Renal cortical epithelial cell (primary cell): ENCODE measurements around the gene MEIS2. TPM values are rescaled to one million over a fixed set of nuclear protein-coding genes. Genes with fewer than 3 reads are reported as not detected.

Experiments used
- DNase-seq: peaks from one replicate; pipeline ENCODE4 v3.0.0-alpha.2; 2011; ENCODE audit warnings: low read depth
- total RNA-seq: library from RNA; depleted of rRNA; stranded (reverse); fragments of >200 nt; gene quantifications from 2 replicates; pipeline ENCODE4 v1.2.3, GENCODE V29; 2014

Gene MEIS2
- 0.52 and 2.6 TPM in 2 replicates for total RNA-seq

DNA sequence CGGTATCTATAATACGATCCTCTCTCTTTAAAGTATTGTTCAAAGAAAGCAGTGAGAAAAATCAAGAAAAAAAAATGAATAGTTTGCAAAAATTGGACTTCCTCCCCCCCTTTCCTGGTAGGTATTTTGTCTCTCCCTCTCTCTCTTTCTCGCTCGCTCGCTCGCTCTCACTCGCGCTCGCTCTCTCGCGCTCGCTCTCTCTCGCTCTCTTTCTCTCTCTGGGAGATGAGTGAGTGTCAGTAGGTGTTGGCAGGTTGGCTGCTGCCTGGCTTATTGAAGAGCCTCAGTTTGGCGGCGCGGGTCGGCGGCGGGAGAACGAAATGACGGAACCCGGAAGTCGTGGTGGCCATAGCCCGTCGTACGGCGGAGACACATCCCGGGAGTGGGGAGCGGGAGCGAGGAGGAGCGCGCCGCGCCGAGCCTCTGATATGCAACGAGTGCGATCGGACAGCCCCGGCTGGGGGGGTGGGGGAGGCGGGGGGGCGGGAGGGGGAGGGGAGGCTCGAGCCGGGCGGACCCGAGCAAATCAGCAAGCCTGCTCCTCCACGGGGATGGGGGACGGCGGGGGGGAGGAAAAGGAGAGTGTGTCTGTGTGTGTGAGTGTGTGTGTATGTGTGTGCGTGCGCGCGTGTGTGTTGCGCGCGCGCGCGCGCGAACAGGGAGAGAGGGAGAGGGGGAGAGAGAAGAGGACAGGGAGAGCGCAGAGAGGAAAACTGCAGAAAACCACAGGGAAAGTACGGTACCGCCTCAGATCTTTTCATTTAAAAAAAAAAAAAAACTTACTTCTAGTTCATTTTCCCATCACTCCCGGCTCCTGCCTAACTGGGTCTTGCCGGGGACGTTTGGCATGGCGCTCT lies at the start of gene MEIS2:
MEIS2 (minus strand) TSS at position 441 of the 857 bp plus-strand sequence. CDS start 1,083 bp downstream, outside the sequence.
- DNase-seq: peak; percentile 31

DNA sequence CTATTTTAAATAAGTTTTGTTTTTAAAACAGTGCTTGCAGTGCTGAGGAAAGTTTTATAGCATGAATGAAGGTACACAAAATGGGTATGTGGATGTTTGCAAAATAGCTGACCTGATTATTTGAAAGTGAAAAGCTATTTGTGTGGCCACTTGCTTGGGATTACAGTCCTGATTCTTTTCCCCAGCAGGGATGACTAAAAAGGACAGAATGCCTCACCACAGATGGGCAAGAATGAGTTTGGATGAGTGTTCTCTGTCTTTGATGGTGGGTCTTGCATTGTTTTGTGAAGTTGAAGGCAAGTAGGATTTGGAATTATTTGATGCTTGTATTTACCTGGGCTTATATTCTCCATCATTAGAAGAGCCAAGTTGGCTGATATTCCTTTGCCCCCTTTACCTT lies 48.8 kb upstream of the MEIS2 start:
- no peak for DNase-seq

DNA sequence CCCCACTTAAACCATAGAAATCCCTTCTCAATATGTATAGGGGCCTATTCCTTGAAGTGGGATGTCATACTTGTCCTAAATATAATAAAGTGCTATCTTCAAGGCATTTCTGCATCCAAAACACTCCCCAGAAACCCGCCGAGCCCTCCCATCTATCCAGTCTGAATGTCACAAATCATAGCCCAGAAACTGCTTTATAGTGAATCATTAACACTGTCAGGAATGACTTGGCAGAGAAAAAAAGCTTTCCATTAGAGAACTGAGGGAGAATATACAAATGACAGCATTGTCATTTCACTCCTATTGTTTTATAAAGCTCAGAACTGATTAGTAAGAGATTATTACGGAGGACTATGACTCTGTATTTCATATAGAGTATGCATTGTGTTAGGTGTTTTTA lies 48.4 kb upstream of the MEIS2 start:
- DNase-seq: no peak

DNA sequence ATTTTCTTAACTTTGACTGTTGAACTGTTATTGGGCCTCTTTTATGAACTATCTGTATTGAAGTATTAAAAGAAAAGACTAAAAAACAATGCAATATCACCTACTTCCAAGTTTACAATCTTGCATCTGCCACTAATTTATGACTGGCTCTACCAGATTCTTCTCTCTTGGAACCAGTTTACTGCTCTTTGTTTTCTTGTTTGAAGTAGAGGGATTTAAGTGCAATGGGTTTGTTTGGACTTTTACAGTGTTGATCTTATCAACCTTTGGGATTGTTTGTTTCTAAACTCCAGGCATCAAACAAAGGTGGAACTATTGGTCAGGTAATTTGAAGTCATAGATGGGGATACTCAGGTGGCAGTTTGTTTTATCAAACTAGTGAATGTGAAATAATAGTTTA lies 43.0 kb upstream of the MEIS2 start:
- DNase-seq: no peak

DNA sequence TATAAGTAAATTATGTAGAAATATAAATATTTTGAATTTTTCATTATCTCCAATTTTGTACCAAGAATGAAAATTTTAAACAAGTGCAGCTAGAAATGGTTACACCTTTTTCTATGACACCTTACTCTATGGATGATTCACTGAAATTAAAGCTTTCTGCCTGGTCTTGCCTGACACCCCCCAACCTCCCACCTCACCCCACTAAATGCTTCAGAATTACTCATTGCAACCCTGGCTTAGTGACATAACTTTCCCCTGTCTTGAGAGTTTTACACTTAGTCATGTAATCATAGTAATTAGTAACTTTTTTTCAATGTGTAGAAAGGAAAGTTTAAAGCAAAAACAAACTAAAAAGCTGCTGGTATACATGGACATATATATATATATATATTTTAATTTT lies 42.0 kb upstream of the MEIS2 start:
- peak; percentile 26 for DNase-seq

DNA sequence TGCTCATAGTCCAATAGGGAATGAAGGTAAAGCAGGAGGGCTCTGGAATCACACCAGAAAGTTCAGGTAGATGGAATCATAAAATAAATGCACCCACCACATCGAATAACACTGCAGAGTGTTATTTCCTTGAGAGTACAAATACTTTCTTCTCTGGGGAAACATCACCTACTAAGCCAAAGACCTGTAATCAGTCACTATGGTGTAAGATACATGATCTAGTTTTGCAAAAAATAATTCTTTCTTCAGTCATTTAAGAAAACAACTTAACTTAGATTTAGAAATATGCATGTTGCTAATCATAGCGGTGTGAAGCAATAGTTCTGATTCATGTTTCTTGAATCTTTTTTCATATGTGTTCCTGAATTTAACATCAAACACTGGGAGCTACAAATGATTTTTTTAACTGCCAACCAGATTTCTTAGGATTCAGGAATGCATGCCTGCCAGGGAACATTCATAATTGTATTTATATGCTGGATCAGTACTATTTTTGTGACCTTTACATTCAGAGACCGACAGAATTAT lies 40.2 kb upstream of the MEIS2 start:
- DNase-seq: no peak

DNA sequence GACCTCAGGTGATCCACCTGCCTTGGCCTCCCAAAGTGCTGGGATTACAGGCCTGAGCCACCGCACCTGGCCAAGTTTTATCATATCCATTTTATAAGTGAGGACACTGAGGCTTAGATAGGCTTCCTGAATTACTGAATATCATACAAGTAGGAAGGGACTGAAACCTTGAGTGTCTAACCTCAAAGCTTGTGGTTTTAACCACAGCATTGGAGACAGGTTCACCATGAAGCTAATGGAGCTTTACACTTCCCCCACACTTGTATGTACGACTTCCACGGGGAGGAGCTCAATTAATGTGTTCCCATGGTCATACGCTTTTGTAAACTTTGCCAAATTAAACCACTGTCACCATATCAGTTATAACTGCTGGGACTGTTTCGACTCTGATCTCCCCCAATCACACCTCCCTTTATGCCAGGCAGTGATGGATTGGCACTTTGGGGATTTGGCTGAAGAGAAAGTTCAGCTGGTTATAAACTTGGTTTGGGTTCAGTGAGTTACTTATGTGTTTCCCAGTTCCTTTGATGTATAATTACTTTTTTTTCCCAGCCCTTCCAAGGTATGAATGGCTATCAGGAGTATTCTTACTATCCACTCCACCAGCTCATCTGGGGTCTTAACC lies 38.4 kb upstream of the MEIS2 start:
- DNase-seq: no peak

DNA sequence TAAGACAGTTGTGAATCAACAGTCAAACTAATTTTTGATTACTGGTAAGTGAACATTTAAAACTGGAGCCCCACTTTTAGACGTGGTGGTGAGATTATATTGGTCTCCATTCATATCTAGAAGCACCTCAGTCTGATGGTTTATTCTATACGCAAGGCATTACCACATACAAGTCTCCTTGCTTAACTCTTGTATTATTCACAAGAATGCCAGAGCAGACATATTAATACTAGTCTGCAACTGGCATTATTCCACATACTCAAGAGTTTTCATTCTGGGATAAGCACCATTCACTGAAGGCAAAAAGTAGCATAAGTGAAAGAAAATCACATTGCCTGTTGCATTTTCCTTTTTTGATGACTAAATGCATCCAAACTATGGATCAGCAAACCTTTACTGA lies 36.9 kb upstream of the MEIS2 start:
- no peak for DNase-seq

DNA sequence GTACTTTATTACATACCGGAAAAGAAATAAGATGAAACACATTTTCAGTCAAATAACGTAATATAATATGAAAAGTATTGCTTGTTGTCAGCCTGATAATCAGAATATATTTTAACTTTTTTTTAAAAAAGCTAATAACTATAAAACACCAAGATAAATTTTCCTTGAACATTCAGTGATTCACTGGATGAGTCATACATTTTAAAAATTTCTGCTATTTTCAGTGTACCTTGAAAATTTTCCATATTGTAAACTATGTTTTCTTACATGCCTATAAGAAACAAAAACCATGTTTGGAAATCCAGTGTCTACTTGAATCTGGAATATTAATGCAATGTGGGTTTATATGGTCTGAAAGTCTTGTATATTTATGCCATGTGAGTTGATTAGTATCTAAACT lies 36.3 kb upstream of the MEIS2 start:
- DNase-seq: no peak

DNA sequence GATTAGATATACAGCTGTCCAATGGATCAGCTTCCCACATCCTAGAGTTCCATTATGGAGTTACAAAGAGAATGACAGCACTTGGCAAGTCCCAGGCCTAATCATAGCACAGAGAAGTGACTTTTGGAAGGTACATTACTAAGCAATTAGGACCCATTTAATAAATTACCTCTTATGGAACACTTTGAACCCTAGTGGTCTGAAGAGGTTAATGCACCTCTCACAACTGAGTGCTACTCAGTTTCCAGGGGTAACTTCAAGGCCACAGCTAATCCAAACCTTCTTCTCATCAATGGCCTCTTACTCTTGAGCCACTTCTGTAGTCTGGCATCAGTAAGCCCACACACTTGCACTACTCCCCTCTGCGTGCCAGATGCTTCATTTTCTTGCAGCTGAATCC lies 34.9 kb upstream of the MEIS2 start:
- DNase-seq: peak; percentile 17

DNA sequence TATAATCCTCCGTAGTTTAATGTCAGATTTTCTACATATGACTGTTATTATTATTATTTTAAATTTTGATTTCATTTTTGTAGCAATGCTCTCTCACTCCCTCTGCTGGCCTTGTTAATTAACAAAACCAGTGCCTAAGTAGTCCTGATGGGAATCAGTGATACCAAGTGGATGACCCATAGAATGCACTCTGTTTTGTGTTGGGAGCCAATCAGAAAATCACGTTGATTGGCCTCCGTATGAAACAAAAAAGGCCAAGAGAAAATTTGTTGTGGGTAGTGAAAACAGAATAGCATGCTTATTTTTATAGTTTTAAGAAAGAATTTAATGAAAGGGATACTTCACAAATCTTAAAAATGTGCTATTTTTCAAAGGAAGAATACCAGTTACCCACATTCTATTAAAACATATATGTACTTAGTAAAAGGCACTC lies 34.4 kb upstream of the MEIS2 start:
- peak; percentile 17 for DNase-seq

DNA sequence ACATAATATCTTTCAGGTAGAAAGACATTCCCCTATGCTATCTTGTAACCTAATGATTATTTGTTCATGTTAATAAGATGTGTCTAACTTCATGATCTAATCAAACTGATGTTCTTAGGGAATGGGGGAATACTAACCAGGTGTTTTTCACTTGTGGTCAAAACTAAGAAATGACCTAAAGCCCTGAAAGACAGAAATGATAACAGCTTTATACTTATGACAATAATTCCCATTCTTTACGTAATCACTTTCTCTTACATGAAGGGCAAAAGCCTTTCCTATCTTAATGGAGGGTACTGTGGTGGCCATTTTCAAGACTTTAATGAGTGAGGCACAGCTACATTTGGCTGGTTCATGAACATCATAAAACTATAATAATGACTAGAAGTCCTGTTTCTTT lies 33.9 kb upstream of the MEIS2 start:
- no peak for DNase-seq

DNA sequence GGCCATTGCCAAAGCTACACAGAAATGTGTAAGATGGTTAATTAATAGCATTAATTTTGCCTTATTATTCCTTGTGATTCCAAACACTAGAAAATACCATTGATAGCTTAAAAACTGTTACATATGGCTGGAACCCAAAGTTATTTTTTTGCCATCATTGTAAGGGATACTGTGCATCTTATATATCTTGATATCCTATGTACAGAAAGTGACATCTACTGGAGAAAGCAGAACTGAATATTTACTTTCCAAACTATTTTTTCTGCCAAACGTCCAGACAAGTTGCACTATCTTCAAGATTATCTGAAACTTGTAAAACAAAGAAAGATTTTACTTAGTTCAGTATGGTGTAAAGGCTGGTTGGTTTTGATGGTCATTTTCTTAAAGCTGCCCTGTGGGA lies 33.3 kb upstream of the MEIS2 start:
- peak; percentile 23 for DNase-seq

DNA sequence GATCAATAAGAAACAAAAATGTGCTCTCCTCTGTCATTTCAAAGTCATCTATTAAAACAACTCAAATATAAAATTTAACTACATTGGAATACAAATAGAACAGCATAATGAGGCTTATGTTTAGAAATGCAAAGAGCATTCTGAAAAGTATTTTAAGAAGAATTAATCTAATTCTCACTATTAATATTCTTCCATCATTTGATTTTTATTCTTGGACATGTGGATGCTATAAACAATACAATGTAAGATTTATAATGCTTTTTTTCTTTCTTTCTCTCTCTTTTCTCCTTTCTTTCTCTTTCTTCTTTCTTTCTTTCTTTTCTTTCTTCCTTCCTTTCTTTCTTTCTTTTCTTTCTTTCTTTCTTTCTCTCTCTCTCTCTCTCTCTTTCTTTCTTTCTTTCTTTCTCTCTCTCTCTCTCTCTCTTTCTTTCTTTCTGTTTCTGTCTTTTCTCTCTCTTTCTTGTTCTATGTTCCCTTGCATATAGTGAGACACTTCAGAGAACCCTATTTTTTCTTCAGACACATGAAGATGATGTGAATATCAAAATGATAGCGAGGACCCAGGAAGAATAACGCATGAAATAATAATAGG lies 32.6 kb upstream of the MEIS2 start:
- DNase-seq: no peak

DNA sequence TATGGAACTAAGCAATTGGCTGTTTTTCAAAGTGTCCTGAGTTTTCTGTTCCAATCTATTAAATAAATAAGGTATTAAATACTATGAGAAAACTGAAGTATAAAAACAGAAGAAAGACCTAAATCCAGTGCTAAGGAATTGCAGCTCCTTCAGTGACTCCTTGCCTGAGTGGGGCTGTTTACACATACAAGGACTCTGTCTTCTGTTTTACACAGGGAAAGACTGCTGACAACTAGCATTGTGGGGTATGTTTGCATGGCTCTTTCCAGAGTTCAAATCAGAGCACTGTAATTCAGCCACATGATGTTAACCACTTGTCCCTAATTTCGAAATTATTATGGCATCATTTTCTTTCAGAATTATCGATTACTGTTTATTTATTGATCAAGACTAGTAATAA lies 31.3 kb upstream of the MEIS2 start:
- DNase-seq: no peak

DNA sequence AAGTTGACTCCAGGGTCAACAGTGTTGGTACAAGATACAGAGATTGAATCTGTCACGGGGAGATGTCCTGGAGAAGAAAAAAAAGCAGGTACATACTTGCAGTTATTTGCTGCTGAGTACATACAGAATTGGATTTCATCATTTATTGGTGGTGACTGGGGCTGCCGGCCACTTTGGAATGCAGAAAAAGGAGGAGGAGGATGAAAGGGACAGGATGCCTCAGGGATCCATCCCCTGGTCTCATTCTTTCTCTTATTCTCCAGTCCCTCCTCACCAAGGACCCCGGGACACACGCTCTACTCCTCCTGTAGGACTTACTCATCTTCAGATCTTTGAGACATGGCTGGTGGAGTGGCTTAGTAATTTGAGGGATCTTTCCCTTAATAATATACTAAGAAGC lies 30.0 kb upstream of the MEIS2 start:
- DNase-seq: no peak

DNA sequence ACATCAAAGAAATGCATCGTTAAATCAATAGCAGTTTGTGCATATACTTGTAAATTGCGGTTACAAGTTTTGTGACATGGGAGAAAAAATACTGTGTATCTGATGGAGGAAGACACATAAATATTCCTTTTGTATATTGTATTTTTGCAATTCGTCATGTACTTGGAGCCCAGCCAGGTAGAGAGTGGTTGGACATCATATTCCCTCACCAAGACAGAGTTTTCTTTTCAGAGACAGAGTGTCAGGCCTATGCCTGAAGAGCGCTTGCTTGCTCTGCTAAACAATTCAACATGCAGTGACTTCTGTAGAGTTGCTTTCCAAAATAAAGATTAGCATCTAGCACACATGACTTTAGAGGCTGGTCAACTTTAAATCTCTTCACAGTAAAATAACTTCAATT lies 24.8 kb upstream of the MEIS2 start:
- DNase-seq: no peak

DNA sequence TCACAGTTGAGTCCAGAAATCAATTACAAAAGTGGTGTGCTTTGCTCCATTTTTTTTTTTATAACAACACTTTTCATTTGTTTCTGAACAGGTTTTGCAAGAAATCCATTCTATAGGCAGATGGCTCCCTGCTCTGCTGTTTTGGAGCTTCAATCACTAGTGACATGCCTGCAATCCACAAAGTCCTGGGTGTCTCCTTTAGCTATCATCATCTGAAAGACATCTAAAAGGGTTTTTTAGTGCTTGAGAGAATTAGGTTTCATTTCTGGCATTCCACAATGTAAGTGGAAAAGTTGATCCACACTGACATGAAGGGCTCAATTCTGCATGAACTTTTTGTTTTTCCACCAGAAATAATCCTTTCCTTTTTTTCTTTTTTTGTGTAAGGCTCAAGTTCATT lies 24.0 kb upstream of the MEIS2 start:
- no peak for DNase-seq

DNA sequence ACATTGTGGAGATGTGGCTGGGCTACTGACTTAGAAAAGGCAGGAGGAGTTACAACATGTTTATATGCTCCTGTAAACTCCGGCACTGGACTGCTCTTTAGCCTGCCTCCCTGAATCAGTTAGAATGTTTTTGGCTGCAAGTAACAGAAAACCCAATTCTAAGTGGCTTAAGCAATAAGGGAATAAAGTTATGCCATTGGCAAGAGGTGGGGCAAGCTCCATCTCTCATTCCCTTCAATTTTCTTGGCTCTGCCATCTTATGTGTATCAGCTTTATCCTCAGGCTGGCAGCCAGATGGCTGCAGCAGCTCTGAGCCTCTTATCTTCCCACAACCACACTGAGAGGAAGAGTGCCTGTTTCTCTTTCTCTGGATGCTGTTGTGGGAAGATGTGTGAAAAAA lies 22.4 kb upstream of the MEIS2 start:
- no peak for DNase-seq

DNA sequence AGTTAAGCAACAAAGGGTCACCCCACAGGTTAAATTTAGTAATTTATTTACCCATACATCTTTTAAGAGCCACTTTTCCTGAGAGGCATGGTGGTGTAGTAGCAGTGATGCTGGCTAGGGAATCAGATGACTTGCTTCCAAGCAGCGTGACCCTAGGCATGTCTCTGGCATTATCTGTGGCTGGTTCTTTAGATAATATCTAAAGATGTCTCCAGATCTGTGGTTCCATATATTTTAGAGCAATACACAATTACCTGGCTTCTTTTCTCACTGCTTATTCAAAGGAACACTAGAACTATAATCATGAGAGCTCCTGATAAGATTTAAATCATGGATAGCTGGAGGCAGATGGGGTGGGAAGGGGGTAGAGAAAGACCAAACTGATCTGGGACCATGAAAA lies 21.1 kb upstream of the MEIS2 start:
- no peak for DNase-seq

DNA sequence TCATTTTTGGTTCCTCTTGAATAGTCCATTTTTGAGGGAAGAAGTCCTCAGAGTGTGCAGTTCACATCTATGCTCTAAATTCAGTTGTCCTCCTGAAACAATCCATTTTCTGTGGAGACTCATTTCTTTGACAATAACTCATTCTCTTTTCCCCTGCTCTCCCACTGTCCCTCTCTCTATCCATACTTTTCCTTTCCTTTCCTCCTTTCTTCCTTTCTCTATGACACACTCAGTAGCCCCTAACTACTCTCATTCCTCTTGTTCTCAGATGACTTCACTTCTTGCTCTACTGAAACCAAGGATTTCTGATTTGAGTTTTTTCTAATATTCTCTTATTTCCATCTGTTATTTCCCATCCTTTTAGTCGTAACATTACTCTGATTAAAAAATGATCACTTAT lies 16.7 kb upstream of the MEIS2 start:
- DNase-seq: no peak

DNA sequence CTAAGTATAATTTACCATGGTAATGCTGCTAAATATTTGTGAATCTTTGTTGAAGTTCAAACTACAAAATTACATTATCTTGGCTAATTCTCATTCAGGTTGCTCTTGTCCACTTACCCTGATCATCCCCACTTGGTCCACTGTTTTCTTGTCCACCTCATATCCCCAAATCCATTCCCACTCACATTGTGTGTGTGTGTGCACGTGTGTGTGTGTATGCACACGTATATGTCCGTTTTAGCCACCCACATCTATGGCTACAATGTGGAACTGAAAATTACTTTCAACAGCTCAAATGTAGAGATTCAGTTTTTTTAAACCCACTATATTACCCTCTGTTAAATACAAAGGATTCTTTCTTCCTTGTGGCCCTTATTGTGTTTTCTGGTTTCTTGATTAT lies 15.2 kb upstream of the MEIS2 start:
- no peak for DNase-seq
